PFSK-1 (cell line): ENCODE results near the gene KIDINS220.

ENCODE experiments used
- FOXP2 ChIP-seq: optimal IDR thresholded peaks from 2 replicates; pipeline ENCODE3; 2011; ENCODE audit warnings: borderline replicate concordance, control low read depth, inconsistent platforms; ENCODE audit not compliant: insufficient read depth; ENCODE audit errors: extremely low read length, extremely low read depth
- POLR2AphosphoS5 ChIP-seq: IDR thresholded peaks from 2 replicates; pipeline ENCODE4 v1.6.1; 2012; ENCODE audit warnings: low read depth, mild to moderate bottlenecking, control low read depth, low read length, moderate library complexity
- REST ChIP-seq, 2 experiments: IDR thresholded peaks; 2 replicates each; pipeline versions ENCODE4 v1.6.1 to v1.8.0; 2011 to 2012; ENCODE audit warnings: low read depth in 2 of 2, low read length in 2 of 2, control low read depth in 1 of 2, inconsistent platforms in 1 of 2, mild to moderate bottlenecking in 1 of 2, moderate library complexity in 1 of 2; ENCODE audit not compliant: insufficient read depth in 1 of 2
- SIN3A ChIP-seq: IDR thresholded peaks from 2 replicates; pipeline ENCODE4 v1.6.1; 2012; ENCODE audit warnings: mild to moderate bottlenecking, low read length, moderate library complexity, borderline replicate concordance; ENCODE audit not compliant: insufficient read depth
- TAF1 ChIP-seq: IDR thresholded peaks from 2 replicates; pipeline ENCODE4 v1.6.1; 2012; ENCODE audit warnings: low read length, control low read depth, borderline replicate concordance; ENCODE audit not compliant: insufficient read depth

Gene KIDINS220

DNA sequence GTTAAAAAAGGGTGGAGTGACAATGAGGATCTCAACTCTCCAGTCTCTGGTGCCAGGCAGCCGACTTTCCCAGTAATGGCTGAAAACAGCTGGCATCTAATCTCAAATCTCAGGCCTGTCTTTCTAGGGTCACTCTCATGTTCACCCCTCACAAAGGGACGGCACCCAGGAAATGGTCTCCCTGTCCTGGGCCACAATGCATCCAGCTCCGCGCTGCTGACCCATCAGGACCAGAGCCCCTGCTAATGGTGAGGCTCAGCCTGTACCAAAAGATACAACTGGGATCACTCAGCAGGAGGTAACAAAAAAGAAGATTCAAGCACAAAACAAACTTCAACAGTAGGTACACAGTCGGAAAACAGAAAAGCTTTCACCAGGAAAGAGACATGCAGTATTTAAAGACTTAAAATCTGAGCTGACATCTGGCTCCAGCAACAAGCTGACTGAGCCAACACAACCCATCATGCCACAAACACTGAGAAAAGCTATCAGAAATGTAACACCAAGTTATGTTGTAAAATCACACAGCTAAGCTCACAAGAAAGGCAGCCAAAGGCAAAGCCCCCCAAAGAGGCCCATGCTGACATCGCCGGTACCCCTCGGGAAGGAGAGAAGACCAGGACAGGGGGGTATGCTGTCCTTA, 13.6 kb upstream of the KIDINS220 start:
- no peak for TF ChIP-seq FOXP2

GRCh38 chr2:8849327-8849726, 11.9 kb upstream of the KIDINS220 start:
- TF ChIP-seq TAF1 (no peak), FOXP2 (no peak), POLR2AphosphoS5 (no peak), SIN3A (no peak), REST (IDR thresholded peaks at IDR 0.05; ENCODE audit: insufficient read depth in 1 of 2, low read depth in 2 of 2, low read length in 2 of 2) (no peak)

DNA sequence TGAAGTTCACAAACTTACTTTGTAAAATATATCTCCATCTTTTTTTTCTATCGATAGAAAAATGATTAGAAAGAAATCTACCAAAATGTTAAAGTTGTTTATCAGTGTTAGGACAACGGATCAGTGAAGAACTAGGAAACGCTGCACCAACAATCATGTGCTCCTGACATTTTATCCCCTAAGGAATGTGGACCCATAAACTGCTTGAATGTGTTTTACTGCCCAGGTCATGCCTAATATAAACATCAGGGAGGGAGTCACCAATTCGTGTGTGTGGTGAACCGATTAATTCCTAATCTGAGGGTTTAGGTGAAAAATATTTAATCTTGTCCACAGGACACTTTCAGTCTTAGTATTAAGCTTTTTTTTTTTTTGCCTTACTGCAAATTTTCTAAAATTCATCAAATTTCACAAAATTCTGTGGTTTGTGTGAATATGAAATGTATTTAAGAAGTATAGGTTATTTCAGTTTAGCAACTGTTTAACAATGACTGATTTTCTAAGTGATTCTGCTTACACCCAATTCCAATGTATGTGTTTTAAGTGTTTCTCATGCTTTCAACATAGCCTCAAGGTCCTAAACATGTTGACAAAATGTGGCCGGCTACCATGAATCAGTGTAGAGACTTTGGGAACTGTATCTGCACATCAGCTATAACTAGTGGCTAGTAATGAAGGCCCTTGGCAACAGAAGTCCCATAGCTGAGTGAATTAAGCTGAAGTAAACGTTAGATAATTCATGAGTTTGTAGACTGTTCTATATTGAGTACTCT, 11.1 kb upstream of the KIDINS220 start:
- TF ChIP-seq SIN3A (no peak), TAF1 (no peak), REST (IDR thresholded peaks at IDR 0.05; ENCODE audit: insufficient read depth in 1 of 2, low read depth in 2 of 2, low read length in 2 of 2) (no peak), POLR2AphosphoS5 (no peak), FOXP2 (no peak)

DNA sequence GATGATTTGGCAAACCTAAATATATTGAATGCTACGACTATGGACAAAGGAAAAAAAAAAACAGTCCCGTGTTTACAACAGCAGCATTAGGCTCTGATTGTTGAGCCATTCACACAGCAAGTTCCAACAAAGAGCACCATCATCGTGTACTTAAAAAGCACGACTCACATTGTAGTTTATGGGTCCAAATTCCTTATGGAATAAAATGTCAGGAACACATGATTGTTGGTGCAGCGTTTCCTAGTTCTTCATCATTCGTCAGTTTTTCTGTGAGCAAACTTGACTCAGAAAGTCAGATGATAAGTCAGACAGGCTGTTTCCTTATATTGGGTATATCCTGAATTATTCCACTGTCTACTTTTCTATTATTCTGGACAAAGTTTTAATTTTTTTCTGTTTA, 10.0 kb upstream of the KIDINS220 start:
- TF ChIP-seq POLR2AphosphoS5 (no peak), TAF1 (no peak), SIN3A (no peak), FOXP2 (no peak), REST (IDR thresholded peaks at IDR 0.05; ENCODE audit: insufficient read depth in 1 of 2, low read depth in 2 of 2, low read length in 2 of 2) (no peak)

GRCh38 chr2:8841932-8842331, 4.5 kb upstream of the KIDINS220 start:
- TF ChIP-seq REST (IDR thresholded peaks at IDR 0.05; ENCODE audit: insufficient read depth in 1 of 2, low read depth in 2 of 2, low read length in 2 of 2): no peak
- no peak for TF ChIP-seq SIN3A
- no peak for TF ChIP-seq FOXP2
- TF ChIP-seq POLR2AphosphoS5: no peak
- no peak for TF ChIP-seq TAF1
